OCI-M1 (cell line): Measurements from ENCODE around the gene ASAP2.

Experiments
- DNase-seq: peaks from one replicate; lab custom pipeline; 2025; lab: John Stamatoyannopoulos, UW

Gene ASAP2

GRCh38 chr2:9430316-9431293, 224.0 kb downstream of the ASAP2 start:
- no peak for DNase-seq

- no peak for DNase-seq
Measured at GRCh38 chr2:9434489-9434888, 227.9 kb downstream of the ASAP2 start.

GRCh38 chr2:9439536-9439935, 232.9 kb downstream of the ASAP2 start:
- DNase-seq = no peak

- DNase-seq = no peak
Measured at GRCh38 chr2:9440058-9440727, 233.6 kb downstream of the ASAP2 start.

- no peak for DNase-seq
Measured at GRCh38 chr2:9441556-9441955, 234.9 kb downstream of the ASAP2 start.

GRCh38 chr2:9443526-9443925, 236.9 kb downstream of the ASAP2 start:
- no peak for DNase-seq

GRCh38 chr2:9445089-9445488, 238.5 kb downstream of the ASAP2 start:
- DNase-seq = no peak

- DNase-seq = no peak
Measured at GRCh38 chr2:9451231-9451630, 244.6 kb downstream of the ASAP2 start.
